Adrenal gland (tissue), 12 donors: ENCODE results near the gene SYK. TPM values are rescaled to one million over a fixed set of nuclear protein-coding genes. Genes with fewer than 3 reads are reported as not detected.

Experiments
- DNase-seq, 7 donors: peaks; one replicate each; pipeline ENCODE4 v3.0.0-alpha.2; 2019 to 2020
- H3K27ac ChIP-seq, 5 donors: fragments of 200-600 bp; sonication (generic) in 4 of 5; 1 replicate in 3 of 5; 2 replicates in 2 of 5; pipeline versions ENCODE4 v1.5.1 to v1.8.0; 2016 to 2020; ENCODE audit warnings: mild to moderate bottlenecking in 1 of 5
- H3K27me3 ChIP-seq: fragments of 200-600 bp; 2 replicates; pipeline ENCODE4 v1.8.0; 2021
- H3K36me3 ChIP-seq, 2 donors: fragments of 200-600 bp; replicated peaks in 1 of 2; 1 replicate in 1 of 2; 2 replicates in 1 of 2; pipeline versions ENCODE4 v1.5.1 to v1.8.0; 2018 to 2022
- H3K4me1 ChIP-seq, 2 donors: fragments of 200-600 bp; replicated peaks in 1 of 2; 1 replicate in 1 of 2; 2 replicates in 1 of 2; pipeline versions ENCODE4 v1.5.1 to v1.8.0; 2018 to 2021
- H3K4me3 ChIP-seq, 4 donors: fragments of 200-600 bp; sonication (generic) in 3 of 4; one replicate each; pipeline ENCODE4 v1.5.1; 2016 to 2018
- H3K9me3 ChIP-seq, 3 donors: fragments of 200-600 bp; sonication (generic) in 1 of 3; replicated peaks in 1 of 3; 1 replicate in 2 of 3; 2 replicates in 1 of 3; pipeline versions ENCODE4 v1.5.1 to v1.8.0; 2016 to 2021
- CTCF ChIP-seq, 6 experiments: fragments of 450-650 bp in 4 of 6; fragments of 200-600 bp in 2 of 6; sonication (generic) in 1 of 6; IDR thresholded peaks; 1 replicate in 5 of 6; 2 replicates in 1 of 6; pipeline versions ENCODE4 v1.5.1 to v1.8.0; 2016 to 2021; ENCODE audit warnings: antibody characterized with exemption in 6 of 6, mild to moderate bottlenecking in 2 of 6, moderate library complexity in 1 of 6
- POLR2A ChIP-seq, 2 donors: fragments of 450-650 bp; IDR thresholded peaks; one replicate each; pipeline ENCODE4 v1.6.1; 2017; ENCODE audit warnings: antibody characterized with exemption in 2 of 2, mild to moderate bottlenecking in 2 of 2, moderate library complexity in 1 of 2
- WGBS, 4 donors: extraction: QIAGEN DNeasy Blood & Tissue Kit in 2 of 4; methylation state at CpG; one replicate each; pipeline versions ENCODE4 v1.1.5 to v1.1.7; 2013 to 2017; 5-methylcytosine and 5-hydroxymethylcytosine counted together
- intact Hi-C, 2 donors: fragments of 100-400 bp; cut with DNase I; formaldehyde crosslinking; loops; one replicate each; pipeline versions ENCODE4 v1.14.1 to v1.15.0; 2022 to 2023
- polyA plus RNA-seq, 3 donors: library from polyadenylated mRNA; stranded (reverse); fragments of 200-250 nt in 2 of 3; fragments of 350-450 nt in 1 of 3; fragmentation: Illumina TruSeq in 1 of 3; extraction: RNeasy Lipid Tissue Mini Kit (QIAGEN cat#74804) in 1 of 3; gene quantifications; one replicate each; pipeline ENCODE4 v1.2.3, GENCODE V29; 2013 to 2014
- total RNA-seq, 9 donors: library from RNA; depleted of rRNA in 4 of 9; stranded (reverse); fragments of >200 nt in 4 of 9; fragments of 120-200 nt in 1 of 9; fragmentation: NEBNext Ultra II Directional in 1 of 9; extraction: Animal tissue kit (Norgen Biotek cat#: 25700) in 1 of 9; gene quantifications; one replicate each; pipeline versions ENCODE4 v1.1.0 to v1.2.4, GENCODE V29; 2013 to 2023
- donor health status: healthy with polysubstance abuse.
- donor health status: Bipolar disorder and iron deficiency.
- donor health status: DM: yes; HTN: yes; CAD: no.
- donor health status: DM: no; HTN: no; CAD: no.
- donor health status: DM: no; HTN: no; CAD: no.
- donor health status: DM: yes; HTN: yes; CAD: no.

Gene SYK
- total and polyA plus RNA-seq, 12 donors = 2.0 to 21.5 (median 14.1) TPM

- DNase-seq = peak in 1 of 7 donors; percentile 45
- TF ChIP-seq CTCF (IDR thresholded peaks at IDR 0.05) = peak in 5 of 6 experiments; percentile 9 to 43 (median 22)
- no peak for TF ChIP-seq POLR2A (IDR thresholded peaks at IDR 0.05)
- peak overlapping the region in 3 of 5 donors; percentile 19 to 78 (median 38) for H3K27ac ChIP-seq
- intact Hi-C loops = no loop called here
- WGBS, 4 donors = 79 to 90% (median 84%) methylated on average over 10 to 16 of the region's 16 CpGs
- no peaks in the 10 kb centered on the region for H3K4me1 ChIP-seq
- H3K27me3 ChIP-seq = no peaks in the 10 kb centered on the region
- no peak overlapping the region for H3K4me3 ChIP-seq
- no peaks in the 10 kb centered on the region for H3K9me3 ChIP-seq
- no peaks in the 10 kb centered on the region for H3K36me3 ChIP-seq
Observed at GRCh38 chr9:90894986-90895687, 93.5 kb downstream of the SYK start.

GRCh38 chr9:90895786-90896185 lies 94.2 kb downstream of the SYK start:
- no peaks in the 10 kb centered on the region for H3K36me3 ChIP-seq
- no peaks in the 10 kb centered on the region for H3K9me3 ChIP-seq
- 39 to 62% (median 47%) methylated on average over 7 of the region's 7 CpGs for WGBS, 4 donors
- DNase-seq = peak; percentile 38 to 79 (median 69)
- TF ChIP-seq POLR2A (IDR thresholded peaks at IDR 0.05) (no peak), CTCF (IDR thresholded peaks at IDR 0.05) (no peak)
- no peak overlapping the region for H3K4me3 ChIP-seq
- H3K27me3 ChIP-seq = no peaks in the 10 kb centered on the region
- no peaks in the 10 kb centered on the region for H3K4me1 ChIP-seq
- intact Hi-C loops = no loop called here
- peak overlapping the region in 3 of 5 donors; percentile 19 to 78 (median 38) for H3K27ac ChIP-seq

- H3K27me3 ChIP-seq = no peaks in the 10 kb centered on the region
- H3K9me3 ChIP-seq = no peaks in the 10 kb centered on the region
- no peaks in the 10 kb centered on the region for H3K4me1 ChIP-seq
- DNase-seq = peak in 1 of 7 donors; percentile 14
- H3K36me3 ChIP-seq = no peaks in the 10 kb centered on the region
- intact Hi-C loops = no loop called here
- WGBS, 4 donors = 71 to 88% (median 85%) methylated on average over 1 to 3 of the region's 3 CpGs
- H3K27ac ChIP-seq = no peak overlapping the region
- no peak for TF ChIP-seq CTCF (IDR thresholded peaks at IDR 0.05)
- no peak for TF ChIP-seq POLR2A (IDR thresholded peaks at IDR 0.05)
- H3K4me3 ChIP-seq = no peak overlapping the region
Observed at GRCh38 chr9:90896231-90896630, 94.6 kb downstream of the SYK start.

GRCh38 chr9:90898228-90898627 lies 96.6 kb downstream of the SYK start:
- no peak overlapping the region for H3K4me3 ChIP-seq
- H3K9me3 ChIP-seq = no peaks in the 10 kb centered on the region
- intact Hi-C loops = no loop called here
- no peak overlapping the region for H3K27ac ChIP-seq
- no peaks in the 10 kb centered on the region for H3K36me3 ChIP-seq
- H3K27me3 ChIP-seq = no peaks in the 10 kb centered on the region
- DNase-seq = no peak
- 67 to 77% (median 70%) methylated on average over 3 of the region's 3 CpGs for WGBS, 4 donors
- TF ChIP-seq POLR2A (IDR thresholded peaks at IDR 0.05) = no peak
- no peak for TF ChIP-seq CTCF (IDR thresholded peaks at IDR 0.05)
- H3K4me1 ChIP-seq = no peaks in the 10 kb centered on the region
